HG02938 (cell line): ENCODE data around the gene SGMS1.
"Not testable (repeated sequence)": the region's sequence is repeated elsewhere in the genome, so short reads cannot be mapped to it uniquely, and the experiment has no call there.

ENCODE experiments used
- ATAC-seq: cut with Tn5 transposase; IDR thresholded peaks from one replicate; pipeline ENCODE4 v1.9.1; 2021; ENCODE audit warnings: mild to moderate bottlenecking, moderate library complexity; ENCODE audit not compliant: unreplicated experiment

The SGMS1 gene

DNA sequence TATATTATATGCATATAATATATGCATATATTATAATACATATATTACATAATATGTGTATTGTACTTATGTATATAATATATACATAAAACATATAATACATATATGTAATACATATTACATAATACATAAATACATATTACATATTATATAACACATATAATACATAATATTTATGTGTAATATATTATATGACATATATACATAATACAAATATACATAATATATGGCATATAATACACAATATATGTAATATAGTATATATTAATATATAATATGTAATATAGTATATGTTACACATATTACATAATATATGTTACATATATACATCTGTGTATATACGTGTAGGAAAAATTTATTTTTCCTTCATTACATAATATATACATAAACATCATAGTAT lies 63.4 kb downstream of the SGMS1 start:
- ATAC-seq = no peak

DNA sequence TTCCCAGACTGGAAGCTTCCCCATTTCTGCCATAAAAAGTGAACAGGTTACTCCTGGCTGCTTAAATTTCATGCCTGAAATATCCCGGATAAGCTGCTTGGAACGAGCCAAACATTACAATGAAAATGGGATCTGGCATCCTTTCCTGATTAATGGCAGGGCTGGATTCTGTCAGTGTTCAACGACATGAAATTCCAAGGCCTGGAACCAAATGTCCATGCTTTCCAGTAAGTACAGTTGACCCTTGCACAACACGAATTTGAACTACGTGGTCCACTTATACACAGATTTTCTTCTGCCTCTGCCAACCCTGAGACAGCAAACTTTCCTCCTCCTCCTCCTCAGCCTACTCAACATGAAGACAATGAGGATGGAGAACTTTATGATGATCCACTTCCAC lies 65.4 kb downstream of the SGMS1 start:
- ATAC-seq = no peak

DNA sequence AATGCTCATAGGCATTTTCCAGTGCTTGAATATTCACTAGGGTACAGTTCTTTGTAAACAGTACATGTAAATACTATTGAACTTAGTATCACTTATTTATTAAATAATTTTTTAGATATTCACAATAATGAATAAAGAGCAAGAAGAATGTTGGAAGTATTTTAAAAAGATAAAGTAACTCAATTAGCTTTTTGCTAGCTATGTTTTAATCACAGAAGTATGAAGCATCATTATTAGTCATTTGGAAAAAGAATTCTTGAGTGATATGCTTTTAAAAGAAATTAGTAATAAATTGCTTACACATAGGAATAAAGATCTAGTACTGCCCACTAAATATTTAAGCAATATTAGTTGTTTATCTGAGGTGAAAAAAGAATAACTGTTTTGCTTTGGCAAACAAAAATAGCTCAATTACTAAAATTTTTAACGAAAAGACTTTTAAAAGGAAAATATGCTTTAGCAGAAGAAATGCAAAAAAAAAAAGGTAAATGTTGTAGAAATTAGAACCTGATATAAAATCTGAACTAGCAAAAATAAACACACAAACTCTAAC lies 66.5 kb downstream of the SGMS1 start:
- no peak for ATAC-seq

DNA sequence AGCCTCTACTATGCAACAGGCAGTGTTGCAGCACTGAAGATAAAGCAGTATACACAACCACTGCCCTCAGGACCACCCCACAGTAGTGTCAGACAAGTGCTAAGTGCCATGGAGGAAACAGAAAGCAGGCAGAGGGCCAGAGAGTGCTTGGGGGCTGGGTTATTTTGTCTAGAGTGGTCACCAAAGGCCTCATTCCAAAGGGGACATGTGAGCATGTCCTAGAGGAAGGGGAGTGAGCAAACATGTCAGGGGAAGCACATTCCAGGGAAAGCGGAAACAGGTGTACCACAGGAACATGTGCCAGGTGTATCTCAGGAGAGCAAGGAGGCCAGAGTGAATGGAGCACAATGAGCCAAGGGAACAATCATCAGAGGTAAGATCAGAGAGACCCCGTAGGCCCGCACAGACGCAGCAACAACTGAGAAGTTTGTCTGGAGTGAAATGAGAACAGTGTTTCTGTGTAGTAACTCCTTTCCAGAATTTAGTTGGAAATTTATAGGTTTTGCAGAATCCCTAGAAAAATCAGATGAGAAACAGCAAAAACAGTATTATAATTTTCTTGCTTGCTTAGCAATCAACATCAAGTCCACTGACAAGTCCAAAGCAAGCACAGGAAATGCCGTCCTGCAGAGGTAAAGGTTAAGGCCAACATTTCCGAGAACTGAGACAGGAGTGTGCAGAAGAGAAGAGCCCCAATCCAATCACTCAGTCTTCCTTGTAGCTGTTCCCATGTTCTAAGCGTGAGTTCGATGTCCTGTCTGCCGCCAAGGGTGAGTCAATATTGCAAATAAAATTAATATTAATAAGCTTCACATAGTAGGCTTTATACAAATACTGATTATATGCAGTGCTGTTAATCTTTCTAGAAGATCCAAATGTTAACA lies 67.3 kb downstream of the SGMS1 start:
- ATAC-seq = no peak

DNA sequence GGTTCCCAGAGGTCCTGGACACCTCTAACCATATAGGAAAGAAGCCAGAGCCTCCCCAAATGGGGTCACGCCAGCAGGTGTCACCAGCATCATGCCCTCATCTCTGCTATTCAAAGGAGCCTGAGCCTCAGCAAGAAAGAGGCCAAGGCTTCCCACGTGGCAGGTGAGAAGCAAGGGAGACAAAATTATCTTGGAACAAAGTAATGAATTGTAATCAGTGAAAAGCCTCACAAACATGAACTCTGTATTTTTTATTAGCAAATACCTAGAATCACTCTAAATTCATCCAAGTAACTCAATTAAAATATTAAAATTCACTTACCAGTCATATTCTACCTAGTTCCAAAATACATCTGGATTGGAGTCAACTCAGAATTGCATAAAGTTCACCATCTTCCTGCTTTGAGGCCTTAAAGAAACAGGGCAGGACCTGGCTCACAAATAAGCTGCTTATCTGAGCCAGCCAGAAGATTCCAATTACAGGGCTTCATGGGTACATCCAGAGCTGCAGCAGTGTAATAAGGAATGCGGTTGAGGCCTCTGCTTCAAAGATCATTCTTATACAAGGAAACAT lies 68.7 kb downstream of the SGMS1 start:
- ATAC-seq = no peak

DNA sequence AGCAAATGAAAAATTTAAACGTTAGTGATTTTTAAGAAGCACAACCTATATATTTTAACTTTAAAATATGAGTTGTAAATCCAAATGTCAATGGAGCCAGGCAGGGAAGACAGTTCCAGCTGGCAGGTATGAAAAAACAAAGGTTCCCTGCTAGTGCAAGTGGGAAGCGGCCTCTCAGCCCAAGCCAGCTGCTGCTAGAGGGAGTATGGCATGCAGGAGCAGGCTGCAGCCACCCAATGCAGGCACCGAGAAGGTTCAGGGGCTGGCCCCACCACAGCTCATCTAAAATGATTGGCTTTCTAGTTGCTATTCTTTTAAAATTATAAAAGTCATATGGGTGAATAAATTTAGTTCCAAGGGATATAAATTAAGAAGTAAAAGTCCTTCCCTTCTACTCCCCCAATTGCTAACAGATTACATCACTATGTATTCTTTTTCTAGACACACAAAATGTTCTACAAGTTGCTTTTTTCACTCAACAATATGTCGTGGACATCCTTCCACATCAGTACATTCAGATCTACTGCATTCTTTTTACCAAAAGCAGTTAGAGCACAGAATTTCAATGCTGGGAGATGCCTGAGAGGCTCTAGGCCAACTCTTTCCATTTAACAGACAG lies 69.3 kb downstream of the SGMS1 start:
- no peak for ATAC-seq

DNA sequence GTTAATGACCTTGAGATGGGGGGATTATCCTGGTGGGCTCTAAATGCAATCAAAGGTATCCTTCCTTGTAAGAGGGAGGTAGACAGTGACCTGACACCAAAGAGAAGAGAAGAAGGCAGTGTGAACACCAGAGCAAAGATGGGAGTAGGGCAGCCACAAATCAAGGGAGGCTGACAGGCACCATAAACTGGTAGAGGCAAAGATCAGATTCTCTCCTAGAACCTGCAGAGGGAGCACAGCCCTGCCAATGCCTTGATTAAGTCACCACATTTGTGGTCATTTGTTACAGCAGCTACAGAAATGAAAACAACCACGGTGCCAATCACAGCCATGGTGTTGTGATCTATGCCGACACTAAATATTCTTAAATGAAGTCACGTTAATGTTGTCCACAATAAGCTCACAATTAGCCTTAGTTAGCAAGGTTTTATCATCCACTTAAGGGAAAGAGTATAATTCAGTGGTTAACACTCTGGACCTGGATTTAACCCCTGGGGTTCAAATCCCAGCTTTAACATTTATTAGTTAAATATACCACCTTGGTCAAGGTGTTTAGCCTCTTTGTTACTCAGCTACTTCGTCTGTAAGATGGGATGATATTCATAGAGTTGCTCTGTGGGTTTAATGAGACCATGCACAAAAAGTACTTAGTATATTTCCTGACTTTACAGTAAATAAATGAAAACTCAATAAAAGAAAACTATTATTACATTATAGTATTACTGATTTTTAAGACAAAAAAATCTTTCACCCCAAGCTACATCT lies 70.8 kb downstream of the SGMS1 start:
- peak; percentile 59 for ATAC-seq

DNA sequence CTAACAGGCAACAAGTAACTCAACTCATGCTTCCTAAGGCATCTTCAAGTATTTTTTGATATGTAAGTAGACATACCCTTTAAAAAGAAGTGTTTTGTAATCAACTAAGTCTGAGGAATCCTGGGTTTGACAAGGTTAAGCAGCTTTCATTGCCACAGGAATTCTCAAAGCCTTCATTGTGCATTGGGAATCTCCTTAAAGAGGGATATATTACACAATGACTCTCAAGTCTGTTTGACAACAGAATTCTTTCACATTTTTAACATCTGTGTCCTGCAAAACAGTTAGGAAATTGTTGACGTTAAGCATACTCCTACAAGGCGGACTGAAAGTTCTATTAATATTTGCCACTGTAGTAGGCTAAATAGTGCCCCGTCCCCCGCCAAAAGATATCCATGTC lies 71.4 kb downstream of the SGMS1 start:
- no peak for ATAC-seq

DNA sequence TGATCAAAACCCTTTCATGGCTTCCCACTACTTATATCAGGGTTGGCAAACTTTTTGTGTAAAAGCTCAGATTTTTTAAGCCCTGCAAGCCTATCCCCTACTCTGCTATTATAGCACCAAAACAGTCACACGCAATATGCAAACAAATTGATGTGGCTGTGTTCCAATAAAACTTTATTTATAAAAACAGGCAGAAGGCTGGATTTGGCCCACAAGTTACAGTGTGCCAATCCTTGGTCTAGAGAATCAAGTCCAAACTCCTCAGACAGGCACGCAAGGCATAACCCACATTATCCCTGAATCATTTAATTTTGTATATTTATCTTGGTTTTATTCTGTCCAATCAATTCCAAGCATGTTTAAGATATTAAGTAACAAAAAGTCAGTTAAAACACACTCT lies 71.9 kb downstream of the SGMS1 start:
- no peak for ATAC-seq

DNA sequence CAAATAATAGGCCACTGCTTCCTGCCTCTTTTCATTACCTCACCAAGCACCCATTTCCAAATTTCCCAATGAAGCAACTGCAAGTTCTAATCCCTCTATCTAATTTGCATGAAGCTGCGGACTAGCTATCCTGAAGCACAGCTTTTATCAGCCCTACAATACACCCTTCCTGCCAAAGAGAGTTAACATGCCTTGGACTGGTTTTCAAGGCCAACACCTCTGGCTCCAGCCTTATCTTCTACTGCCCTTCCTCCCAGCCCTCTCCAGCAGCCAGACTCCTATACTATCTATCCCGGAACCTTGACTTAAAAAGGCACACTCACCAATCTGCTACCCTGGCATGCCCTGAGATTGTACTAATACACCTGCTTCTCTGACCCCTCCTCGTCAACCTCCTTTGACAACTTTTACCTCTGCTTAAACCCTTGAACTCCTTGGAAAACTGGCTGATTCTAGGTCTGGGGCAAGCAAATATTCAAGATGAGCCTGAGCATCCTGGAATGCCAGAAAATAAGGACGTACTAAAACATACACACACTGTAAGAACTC lies 73.4 kb downstream of the SGMS1 start:
- no peak for ATAC-seq

DNA sequence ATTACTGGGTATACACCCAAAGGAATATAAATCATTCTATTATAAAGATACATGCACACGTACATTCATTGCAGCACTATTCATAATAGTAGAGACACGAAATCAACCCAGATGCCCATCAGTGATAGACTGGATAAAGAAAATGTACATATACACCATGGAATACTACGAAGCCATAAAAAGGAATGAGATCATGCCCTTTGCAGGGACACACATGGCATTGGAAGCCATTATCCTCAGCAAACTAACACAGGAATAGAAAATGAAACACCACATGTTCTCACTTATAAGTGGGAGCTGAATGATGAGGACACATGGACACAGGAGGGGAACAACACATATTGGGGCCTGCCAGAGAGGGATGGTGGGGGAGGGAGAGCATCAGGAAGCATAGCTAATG lies 74.6 kb downstream of the SGMS1 start:
- ATAC-seq = not testable (repeated sequence)

DNA sequence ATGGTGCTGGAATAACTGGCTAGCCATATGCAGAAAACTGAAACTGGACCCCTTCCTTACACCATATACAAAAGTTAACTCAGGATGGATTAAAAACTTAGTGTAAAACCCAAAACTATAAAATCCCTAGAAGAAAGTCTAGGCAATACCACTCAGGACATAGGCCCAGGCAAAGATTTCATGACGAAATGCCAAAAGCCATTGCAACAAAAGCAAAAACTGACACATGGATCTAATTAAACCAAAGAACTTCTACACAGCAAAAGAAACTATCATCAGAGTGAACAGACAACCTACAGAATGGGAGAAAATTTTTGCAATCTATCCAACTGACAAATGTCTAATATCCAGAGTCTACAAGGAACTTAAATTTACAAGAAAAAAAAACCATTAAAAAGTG lies 75.3 kb downstream of the SGMS1 start:
- not testable (repeated sequence) for ATAC-seq

DNA sequence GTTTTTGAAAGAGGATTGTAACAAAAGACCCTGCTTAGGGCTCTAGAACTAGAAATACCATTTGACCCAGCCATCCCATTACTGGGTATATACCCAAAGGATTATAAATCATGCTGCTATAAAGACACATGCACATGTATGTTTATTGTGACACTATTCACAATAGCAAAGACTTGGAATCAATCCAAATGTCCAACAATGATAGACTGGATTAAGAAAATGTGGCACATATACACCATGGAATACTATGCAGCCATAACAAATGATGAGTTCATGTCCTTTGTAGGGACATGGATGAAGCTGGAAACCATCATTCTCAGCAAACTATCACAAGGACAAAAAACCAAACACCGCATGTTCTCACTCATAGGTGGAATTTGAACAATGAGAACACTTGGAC lies 77.5 kb downstream of the SGMS1 start:
- ATAC-seq = not testable (repeated sequence)

DNA sequence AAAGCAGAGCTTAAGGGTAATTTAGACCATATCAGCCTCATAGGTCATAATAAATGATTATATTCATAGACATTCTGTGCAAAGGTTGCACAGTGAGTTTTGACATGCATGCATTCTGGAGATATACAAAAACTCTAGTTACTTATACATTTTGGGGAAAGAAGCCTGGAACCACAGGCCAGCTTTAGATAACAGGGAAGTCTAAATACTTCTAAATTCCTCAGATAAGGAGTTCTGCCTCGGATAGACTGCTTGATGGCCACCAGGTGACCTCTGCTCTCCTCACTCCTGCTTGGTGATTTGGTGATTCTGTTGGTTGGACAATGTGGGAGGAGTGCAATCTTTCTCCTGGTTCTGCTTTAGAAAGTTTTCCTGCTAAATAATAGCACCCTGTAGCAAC lies 77.9 kb downstream of the SGMS1 start:
- no peak for ATAC-seq

DNA sequence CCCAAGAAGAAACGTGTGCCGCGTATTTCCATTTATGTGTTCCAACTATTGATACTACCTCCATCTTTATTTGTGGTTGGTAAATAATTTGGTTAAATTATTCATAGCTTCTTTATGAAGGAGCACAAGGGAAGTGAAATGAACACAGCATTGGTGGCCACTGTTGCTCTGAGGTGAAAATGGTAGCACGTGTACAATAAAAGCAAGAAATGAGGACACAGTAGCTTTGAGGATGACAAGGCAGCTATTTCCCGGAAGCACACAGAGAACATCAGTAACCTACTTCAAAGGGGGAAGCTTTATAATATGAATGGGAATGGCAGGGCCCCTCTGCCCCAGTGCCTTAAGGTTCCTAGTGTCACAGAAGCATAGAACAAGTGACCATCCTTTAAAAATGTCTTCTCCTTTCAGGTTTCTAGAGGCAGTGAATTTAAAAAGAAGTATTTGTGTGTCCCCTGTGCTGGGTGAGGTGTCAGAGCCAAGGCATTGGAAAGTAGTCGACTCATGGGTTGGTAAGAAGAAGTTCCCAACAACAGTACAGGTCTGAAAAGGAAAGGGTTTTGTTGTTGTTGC lies 78.8 kb downstream of the SGMS1 start:
- no peak for ATAC-seq

DNA sequence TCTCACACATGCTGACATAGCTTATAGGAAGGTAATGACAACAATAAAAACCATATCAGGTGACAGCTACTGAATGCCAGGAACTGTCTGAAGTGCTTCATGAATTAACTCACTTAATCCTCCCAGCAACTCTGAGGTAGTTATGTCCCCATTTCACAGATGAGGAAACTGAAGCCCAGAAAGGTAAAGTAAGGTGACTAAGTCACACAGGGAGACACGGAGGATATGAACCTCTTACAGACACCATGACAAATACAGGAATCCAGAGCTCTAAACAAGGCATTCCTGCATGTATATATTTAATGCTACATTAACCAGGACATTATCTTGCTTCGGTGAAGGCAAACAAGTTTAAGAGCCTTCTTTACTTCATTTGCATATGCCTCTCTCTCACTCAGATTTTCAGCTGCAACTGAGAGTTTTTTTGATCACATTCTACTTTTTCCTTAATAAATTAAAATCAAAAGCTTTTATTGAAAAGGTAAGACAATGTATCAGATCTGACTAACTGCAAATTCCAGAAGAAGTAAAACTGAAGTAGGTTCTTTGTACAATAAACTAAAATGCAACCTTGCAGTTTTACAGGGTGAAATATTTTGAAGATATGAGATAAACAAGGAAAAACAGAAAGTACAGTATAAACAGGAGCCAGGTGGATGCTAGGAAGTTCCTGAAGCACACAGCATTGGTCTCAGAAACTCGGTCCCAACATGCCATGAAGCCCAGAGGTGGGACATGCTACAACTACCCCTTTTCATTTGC lies 79.5 kb downstream of the SGMS1 start:
- no peak for ATAC-seq

DNA sequence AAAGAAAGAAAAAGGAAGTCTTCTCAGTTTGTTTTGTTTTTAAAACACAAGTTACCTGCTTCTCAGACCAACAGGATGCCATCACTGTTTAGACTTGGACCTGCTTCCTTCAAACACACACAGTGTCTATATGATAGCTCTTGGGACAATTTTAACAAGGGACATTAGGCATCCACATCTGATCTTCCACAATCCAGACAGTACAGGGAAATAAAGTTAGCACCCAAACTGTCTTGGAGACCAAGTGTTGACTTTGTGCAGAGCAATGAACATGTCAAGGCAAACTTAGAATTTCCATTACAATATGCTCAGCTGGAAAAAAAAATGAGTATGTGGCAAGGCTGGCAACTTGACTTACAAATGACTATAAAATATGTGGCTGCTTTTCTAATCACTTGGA lies 80.9 kb downstream of the SGMS1 start:
- no peak for ATAC-seq

DNA sequence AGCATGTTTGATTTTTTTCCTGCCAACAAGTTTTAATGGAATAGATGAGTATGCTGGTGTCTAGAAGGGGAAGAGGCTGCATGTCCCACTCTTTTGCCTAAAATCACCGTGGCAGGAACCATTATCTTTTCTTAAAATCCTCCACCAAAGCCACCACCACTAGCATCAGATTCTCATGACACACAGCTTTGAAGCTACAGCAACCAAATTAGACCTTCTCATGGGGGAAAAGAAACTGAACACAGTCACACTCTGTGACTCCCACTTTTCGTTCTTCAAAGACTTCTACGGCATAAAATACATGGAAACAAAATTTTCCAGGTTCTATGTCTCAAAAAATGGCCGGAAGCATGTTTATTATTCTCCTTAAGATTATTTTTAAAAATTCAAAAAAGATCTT lies 81.8 kb downstream of the SGMS1 start:
- ATAC-seq = peak; percentile 34

DNA sequence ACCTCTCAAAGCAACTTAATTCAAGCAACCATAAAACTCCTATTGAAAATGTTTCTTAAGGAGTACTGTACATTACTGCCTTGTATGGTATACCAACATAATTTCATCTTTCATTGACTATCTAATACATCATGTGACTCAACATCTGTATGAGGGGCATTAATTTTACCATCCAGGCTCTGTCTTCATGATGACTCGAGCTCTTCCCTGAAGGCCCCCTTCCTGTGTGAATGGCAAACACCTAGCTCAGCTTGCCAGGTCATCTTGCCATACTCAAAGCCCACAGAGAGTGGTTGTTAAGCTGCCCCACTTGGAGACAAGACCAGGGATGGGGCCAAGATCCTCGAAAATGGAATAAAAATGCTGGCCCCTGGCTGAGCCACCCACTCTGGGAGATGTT lies 82.4 kb downstream of the SGMS1 start:
- ATAC-seq = no peak

DNA sequence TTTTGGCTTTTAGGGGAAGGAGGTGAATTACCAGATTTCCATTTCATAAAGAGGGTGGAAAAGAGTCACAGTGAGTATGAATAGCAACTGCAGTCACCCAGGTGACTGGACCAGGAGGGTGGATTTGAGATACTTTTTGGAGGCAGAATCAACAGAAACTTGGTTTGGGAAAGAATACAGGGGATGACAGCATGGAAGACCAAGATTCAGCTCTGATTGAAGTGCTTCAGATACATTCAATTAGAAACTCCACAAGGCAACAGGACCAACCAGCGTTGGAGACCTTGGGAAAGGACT lies 83.0 kb downstream of the SGMS1 start:
- peak; percentile 1 for ATAC-seq
